Thyroid gland (tissue), 4 donors: Measurements from ENCODE around the gene RSPH10B. TPM values are rescaled to one million over a fixed set of nuclear protein-coding genes. Genes with fewer than 3 reads are reported as not detected.
"Not testable (repeated sequence)": the region's sequence is repeated elsewhere in the genome, so short reads cannot be mapped to it uniquely, and the experiment has no call there.

Experiments
- DNase-seq, 2 donors: peaks; one replicate each; pipeline ENCODE4 v3.0.0-alpha.2; 2019
- H3K27ac ChIP-seq, 3 donors: fragments of 200-600 bp; sonication (generic); 1 replicate in 2 of 3; 2 replicates in 1 of 3; pipeline ENCODE4 v1.5.1; 2016 to 2019; ENCODE audit warnings: mild to moderate bottlenecking in 1 of 3, moderate library complexity in 1 of 3
- H3K27me3 ChIP-seq: fragments of 200-600 bp; sonication (generic); one replicate; pipeline ENCODE4 v1.5.1; 2019
- H3K36me3 ChIP-seq, 2 donors: fragments of 200-600 bp; sonication (generic); one replicate each; pipeline ENCODE4 v1.5.1; 2016 to 2019
- H3K4me1 ChIP-seq, 2 donors: fragments of 200-600 bp; sonication (generic); one replicate each; pipeline ENCODE4 v1.5.1; 2017 to 2019
- H3K4me3 ChIP-seq, 3 donors: fragments of 200-600 bp; sonication (generic); replicated peaks in 1 of 3; 1 replicate in 2 of 3; 2 replicates in 1 of 3; pipeline ENCODE4 v1.5.1; 2016; ENCODE audit warnings: mild to moderate bottlenecking in 1 of 3
- H3K9me3 ChIP-seq: fragments of 200-600 bp; sonication (generic); one replicate; pipeline ENCODE4 v1.5.1; 2017
- POLR2A ChIP-seq, 2 donors: fragments of 450-650 bp; IDR thresholded peaks; one replicate each; pipeline ENCODE4 v1.6.1; 2017; ENCODE audit warnings: antibody characterized with exemption in 2 of 2, mild to moderate bottlenecking in 2 of 2, moderate library complexity in 1 of 2
- WGBS, 2 donors: methylation state at CpG; one replicate each; pipeline ENCODE4 v1.1.5; 2017; 5-methylcytosine and 5-hydroxymethylcytosine counted together
- intact Hi-C: fragments of 100-400 bp; cut with DNase I; formaldehyde crosslinking; loops from one replicate; pipeline ENCODE4 v1.15.1; 2023
- total RNA-seq, 4 donors: library from RNA; depleted of rRNA; stranded (reverse); fragments of >200 nt; gene quantifications; one replicate each; pipeline ENCODE4 v1.2.3, GENCODE V29; 2016
- TF ChIP-seq, protein P1 (sequence below), 6 experiments: fragments of 200-600 bp in 3 of 6; fragments of 450-650 bp in 3 of 6; sonication (generic) in 3 of 6; IDR thresholded peaks; one replicate each; pipeline ENCODE4 v1.5.1; 2016 to 2019; ENCODE audit warnings: antibody characterized with exemption in 6 of 6, mild to moderate bottlenecking in 2 of 6, inconsistent platforms in 1 of 6, moderate library complexity in 1 of 6

The RSPH10B gene
- 1 to 10 TPM in 1 of 4 donors, under 1 TPM in 1, not detected in 2; 0.81 to 1.3 TPM for total RNA-seq

GRCh38 chr7:5970347-5970911 is at the start of gene RSPH10B:
Gene RSPH10B (minus strand): TSS chr7:5970689. CDS start chr7:5967116, 3,573 bp downstream.
- no CpG with 5 or more reads among the region's 43 CpGs for WGBS, 2 donors

DNA sequence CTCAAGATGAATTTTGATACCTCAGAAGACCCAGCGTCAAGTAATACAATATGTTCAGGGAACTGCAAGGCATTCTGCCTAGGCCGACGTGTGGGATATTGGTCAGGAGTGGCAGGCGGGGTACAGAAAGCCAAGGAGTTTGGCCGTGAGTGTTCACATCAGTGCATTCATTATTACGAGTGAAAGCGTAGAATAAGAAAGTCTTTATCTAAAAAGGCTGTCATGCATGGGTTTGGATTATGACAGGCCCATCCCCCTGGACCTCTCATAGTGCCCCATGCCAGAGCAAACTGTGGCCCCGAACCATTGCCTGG is 46.1 kb upstream of the RSPH10B start:
- intact Hi-C loops: no loop called here

More at GRCh38 chr7:5970347-5970911, at the start of gene RSPH10B:
- H3K4me1 ChIP-seq, H3K27ac ChIP-seq, H3K27me3 ChIP-seq, H3K36me3 ChIP-seq, H3K9me3 ChIP-seq, intact Hi-C loops, DNase-seq, H3K4me3 ChIP-seq: not testable (repeated sequence)

GRCh38 chr7:6015917-6016652 is 45.6 kb upstream of the RSPH10B start:
- H3K27ac ChIP-seq: peak overlapping the region; percentile 67 to 96 (median 93)
- H3K9me3 ChIP-seq: no peaks in the 10 kb centered on the region
- no peaks in the 10 kb centered on the region for H3K27me3 ChIP-seq
- peaks cover 11 to 14% of the 10 kb centered on the region in 2 donors for H3K36me3 ChIP-seq
- H3K4me3 ChIP-seq: no peak overlapping the region
- H3K4me1 ChIP-seq: peaks cover 84 to 87% of the 10 kb centered on the region in 2 donors
- 58 to 60% methylated on average over 8 of the region's 8 CpGs for WGBS, 2 donors
- TF ChIP-seq POLR2A (IDR thresholded peaks at IDR 0.05): peak in 1 of 2 donors; percentile 30
- TF ChIP-seq, protein P1, sequence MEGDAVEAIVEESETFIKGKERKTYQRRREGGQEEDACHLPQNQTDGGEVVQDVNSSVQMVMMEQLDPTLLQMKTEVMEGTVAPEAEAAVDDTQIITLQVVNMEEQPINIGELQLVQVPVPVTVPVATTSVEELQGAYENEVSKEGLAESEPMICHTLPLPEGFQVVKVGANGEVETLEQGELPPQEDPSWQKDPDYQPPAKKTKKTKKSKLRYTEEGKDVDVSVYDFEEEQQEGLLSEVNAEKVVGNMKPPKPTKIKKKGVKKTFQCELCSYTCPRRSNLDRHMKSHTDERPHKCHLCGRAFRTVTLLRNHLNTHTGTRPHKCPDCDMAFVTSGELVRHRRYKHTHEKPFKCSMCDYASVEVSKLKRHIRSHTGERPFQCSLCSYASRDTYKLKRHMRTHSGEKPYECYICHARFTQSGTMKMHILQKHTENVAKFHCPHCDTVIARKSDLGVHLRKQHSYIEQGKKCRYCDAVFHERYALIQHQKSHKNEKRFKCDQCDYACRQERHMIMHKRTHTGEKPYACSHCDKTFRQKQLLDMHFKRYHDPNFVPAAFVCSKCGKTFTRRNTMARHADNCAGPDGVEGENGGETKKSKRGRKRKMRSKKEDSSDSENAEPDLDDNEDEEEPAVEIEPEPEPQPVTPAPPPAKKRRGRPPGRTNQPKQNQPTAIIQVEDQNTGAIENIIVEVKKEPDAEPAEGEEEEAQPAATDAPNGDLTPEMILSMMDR (IDR thresholded peaks at IDR 0.05): no peak
- DNase-seq: peak; percentile 96 to 97
- intact Hi-C loops: no loop called here

More for the DNA sequence above, 46.1 kb upstream of the RSPH10B start:
- TF ChIP-seq, protein P1 (IDR thresholded peaks at IDR 0.05): no peak
- no peak for TF ChIP-seq POLR2A (IDR thresholded peaks at IDR 0.05)
- DNase-seq: no peak
- H3K27ac ChIP-seq: peak overlapping the region; percentile 67 to 96 (median 93)
- H3K9me3 ChIP-seq: no peaks in the 10 kb centered on the region
- no peak overlapping the region for H3K4me3 ChIP-seq
- H3K27me3 ChIP-seq: no peaks in the 10 kb centered on the region
- WGBS, 2 donors: 90% methylated on average over 8 of the region's 8 CpGs
- H3K4me1 ChIP-seq: peaks cover 81 to 84% of the 10 kb centered on the region in 2 donors
- H3K36me3 ChIP-seq: peaks cover 13 to 16% of the 10 kb centered on the region in 2 donors

- TF ChIP-seq, protein P1 (IDR thresholded peaks at IDR 0.05): no peak
- TF ChIP-seq POLR2A (IDR thresholded peaks at IDR 0.05): peak in 1 of 2 donors; percentile 12
- WGBS, 2 donors: 52 to 54% methylated on average over 14 of the region's 14 CpGs
- Histone ChIP-seq H3K27ac (peak overlapping the region; percentile 88 to 96 (median 93)), H3K36me3 (peaks cover 4 to 6% of the 10 kb centered on the region in 2 donors), H3K9me3 (no peaks in the 10 kb centered on the region), H3K4me1 (peaks cover 71 to 73% of the 10 kb centered on the region in 2 donors), H3K27me3 (no peaks in the 10 kb centered on the region), H3K4me3 (no peak overlapping the region)
- peak; percentile 71 to 76 for DNase-seq
- intact Hi-C loops: no loop called here
Measured at GRCh38 chr7:6012355-6013104, 42.0 kb upstream of the RSPH10B start.

GRCh38 chr7:6011541-6011940 is 41.1 kb upstream of the RSPH10B start:
- peak; percentile 68 to 69 for DNase-seq
- Histone ChIP-seq H3K9me3 (no peaks in the 10 kb centered on the region), H3K27me3 (no peaks in the 10 kb centered on the region), H3K4me3 (no peak overlapping the region), H3K36me3 (peaks cover 1 to 3% of the 10 kb centered on the region in 2 donors), H3K4me1 (peaks cover 61 to 63% of the 10 kb centered on the region in 2 donors), H3K27ac (peak overlapping the region; percentile 88 to 96 (median 93))
- WGBS, 2 donors: 25 to 38% methylated on average over 2 of the region's 2 CpGs
- intact Hi-C loops: no loop called here
- TF ChIP-seq, protein P1 (IDR thresholded peaks at IDR 0.05): no peak
- peak in 1 of 2 donors; percentile 63 for TF ChIP-seq POLR2A (IDR thresholded peaks at IDR 0.05)

- 85 to 91% methylated on average over 8 of the region's 8 CpGs for WGBS, 2 donors
- H3K27me3 ChIP-seq, DNase-seq, H3K36me3 ChIP-seq, H3K4me3 ChIP-seq, intact Hi-C loops, H3K9me3 ChIP-seq: not testable (repeated sequence)
- Histone ChIP-seq H3K27ac (peak overlapping the region; percentile 86 to 96 (median 93)), H3K4me1 (peaks cover 51 to 55% of the 10 kb centered on the region in 2 donors)
Measured at GRCh38 chr7:6010370-6010769, 39.9 kb upstream of the RSPH10B start.
